Mesenchymal stem cell (in vitro differentiated cells and primary cell): ENCODE results near the gene FBRSL1.

Experiments used
- DNase-seq: peaks from one replicate; pipeline ENCODE4 v3.0.0-alpha.2; 2013
- H2AFZ ChIP-seq: one replicate; pipeline ENCODE4 v1.6.1; 2013; ENCODE audit warnings: low read depth, mild to moderate bottlenecking, control low read depth, inconsistent platforms, low read length, moderate library complexity
- H2AK5ac ChIP-seq: 2 replicates; pipeline ENCODE4 v1.6.1; 2013; ENCODE audit warnings: low read length, moderate library complexity, mild to moderate bottlenecking, inconsistent platforms; ENCODE audit not compliant: severe bottlenecking
- H2BK120ac ChIP-seq: one replicate; pipeline ENCODE4 v1.6.1; 2013; ENCODE audit warnings: low read depth, mild to moderate bottlenecking, inconsistent platforms, low read length, moderate library complexity
- H2BK12ac ChIP-seq, 2 experiments: one replicate each; pipeline ENCODE4 v1.6.1; 2013; ENCODE audit warnings: inconsistent platforms in 2 of 2, low read length in 2 of 2, mild to moderate bottlenecking in 2 of 2, moderate library complexity in 2 of 2, control low read depth in 1 of 2
- H2BK15ac ChIP-seq: one replicate; pipeline ENCODE4 v1.6.1; 2013; ENCODE audit warnings: mild to moderate bottlenecking, low read depth, inconsistent platforms; ENCODE audit not compliant: poor library complexity, severe bottlenecking
- H2BK5ac ChIP-seq: 2 replicates; pipeline ENCODE4 v1.6.1; 2013; ENCODE audit warnings: low read depth, mild to moderate bottlenecking, low read length, control low read depth, inconsistent platforms; ENCODE audit not compliant: poor library complexity, severe bottlenecking
- H3K14ac ChIP-seq, 2 experiments: one replicate each; pipeline ENCODE4 v1.6.1; 2013; ENCODE audit warnings: inconsistent platforms in 2 of 2, low read length in 2 of 2, control low read depth in 1 of 2, mild to moderate bottlenecking in 1 of 2, moderate library complexity in 1 of 2
- H3K18ac ChIP-seq, 2 experiments: one replicate each; pipeline ENCODE4 v1.6.1; 2013; ENCODE audit warnings: inconsistent platforms in 2 of 2, low read length in 2 of 2, control low read depth in 1 of 2, low read depth in 1 of 2, mild to moderate bottlenecking in 1 of 2
- H3K23ac ChIP-seq, 2 experiments: one replicate each; pipeline ENCODE4 v1.6.1; 2013; ENCODE audit warnings: inconsistent platforms in 2 of 2, low read length in 2 of 2, mild to moderate bottlenecking in 2 of 2, moderate library complexity in 2 of 2, control low read depth in 1 of 2
- H3K27ac ChIP-seq: 2 replicates; pipeline ENCODE4 v1.5.1; 2013; ENCODE audit warnings: mild to moderate bottlenecking, moderate library complexity, low read length, control low read depth, inconsistent platforms; ENCODE audit not compliant: poor library complexity, severe bottlenecking
- H3K27me3 ChIP-seq, 2 experiments: 2 replicates each; pipeline versions ENCODE4 v1.6.1 to v1.7.0; 2013; ENCODE audit warnings: low read length in 2 of 2, mild to moderate bottlenecking in 2 of 2, moderate library complexity in 2 of 2, control low read depth in 1 of 2, inconsistent platforms in 1 of 2; ENCODE audit not compliant: control insufficient read depth in 1 of 2, insufficient read depth in 1 of 2
- H3K36me3 ChIP-seq, 2 experiments: 2 replicates each; pipeline versions ENCODE4 v1.6.1 to v1.7.0; 2013; ENCODE audit warnings: low read length in 2 of 2, control low read depth in 1 of 2, inconsistent platforms in 1 of 2, low read depth in 1 of 2, mild to moderate bottlenecking in 1 of 2; ENCODE audit not compliant: insufficient read depth in 2 of 2, control insufficient read depth in 1 of 2
- H3K4ac ChIP-seq, 2 experiments: one replicate each; pipeline ENCODE4 v1.6.1; 2013; ENCODE audit warnings: inconsistent platforms in 2 of 2, low read length in 2 of 2, mild to moderate bottlenecking in 2 of 2, moderate library complexity in 2 of 2, control low read depth in 1 of 2, low read depth in 1 of 2
- H3K4me1 ChIP-seq: 2 replicates; pipeline ENCODE4 v1.6.1; 2013; ENCODE audit warnings: low read depth, low read length, control low read depth; ENCODE audit not compliant: control insufficient read depth, insufficient read depth
- H3K4me2 ChIP-seq: 2 replicates; pipeline ENCODE4 v1.6.1; 2013; ENCODE audit warnings: low read length, mild to moderate bottlenecking, inconsistent platforms; ENCODE audit not compliant: poor library complexity, severe bottlenecking
- H3K4me3 ChIP-seq, 2 experiments: 2 replicates each; pipeline versions ENCODE4 v1.5.1 to v1.7.0; 2013; ENCODE audit warnings: low read length in 2 of 2, mild to moderate bottlenecking in 2 of 2, control low read depth in 1 of 2, low read depth in 1 of 2; ENCODE audit not compliant: insufficient read depth in 1 of 2
- H3K79me1 ChIP-seq: replicated peaks from 2 replicates; pipeline ENCODE4 v1.6.1; 2013; ENCODE audit warnings: mild to moderate bottlenecking, control low read depth, low read length, inconsistent platforms; ENCODE audit not compliant: poor library complexity, severe bottlenecking
- H3K9ac ChIP-seq: 2 replicates; pipeline ENCODE4 v1.7.0; 2013; ENCODE audit warnings: mild to moderate bottlenecking, low read length, moderate library complexity
- H3K9me3 ChIP-seq: 2 replicates; pipeline ENCODE4 v1.7.0; 2013; ENCODE audit warnings: mild to moderate bottlenecking, low read length; ENCODE audit not compliant: control insufficient read depth
- H4K8ac ChIP-seq: one replicate; pipeline ENCODE4 v1.6.1; 2013; ENCODE audit warnings: inconsistent platforms, mild to moderate bottlenecking, low read length, moderate library complexity
- H4K91ac ChIP-seq: one replicate; pipeline ENCODE4 v1.6.1; 2013; ENCODE audit warnings: mild to moderate bottlenecking, low read length, inconsistent platforms
- WGBS: methylation state at CpG from one replicate; pipeline ENCODE4 v1.1.7; 2013; ENCODE audit warnings: mixed read lengths; 5-methylcytosine and 5-hydroxymethylcytosine counted together

Gene FBRSL1

DNA sequence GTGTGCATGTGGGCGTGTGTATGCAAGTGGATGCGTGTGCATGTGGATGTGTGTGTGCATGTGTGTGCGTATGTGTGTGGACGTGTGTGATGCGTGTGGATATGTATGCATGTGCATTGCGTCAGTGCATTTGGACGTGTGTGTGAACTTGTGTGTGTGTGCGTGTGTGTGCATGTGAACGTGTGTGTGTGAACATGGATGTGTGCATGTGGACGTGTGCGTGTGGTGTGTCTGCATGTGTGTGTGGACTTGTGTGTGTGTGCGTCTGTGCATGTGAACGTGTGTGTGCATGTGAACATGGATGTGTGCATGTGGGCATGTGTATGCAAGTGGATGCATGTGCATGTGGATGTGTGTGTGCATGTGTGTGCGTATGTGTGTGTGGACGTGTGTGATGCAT, 34.4 kb upstream of the FBRSL1 start:
- H3K18ac ChIP-seq: no peak overlapping the region
- H3K27me3 ChIP-seq: peaks cover 18 to 73% of the 10 kb centered on the region in 2 experiments
- no peak overlapping the region for H2BK5ac ChIP-seq
- no peak overlapping the region for H2AFZ ChIP-seq
- 94% methylated on average over 15 of the region's 15 CpGs for WGBS
- H2BK15ac ChIP-seq: no peak overlapping the region
- H2BK120ac ChIP-seq: no peak overlapping the region
- H2AK5ac ChIP-seq: no peak overlapping the region
- no peak overlapping the region for H3K4me3 ChIP-seq
- H2BK12ac ChIP-seq: no peak overlapping the region
- no peaks in the 10 kb centered on the region for H3K9me3 ChIP-seq
- H3K9ac ChIP-seq: no peak overlapping the region
- no peaks in the 10 kb centered on the region for H3K79me1 ChIP-seq
- peaks cover 5% of the 10 kb centered on the region for H3K4me1 ChIP-seq
- no peak overlapping the region for H3K23ac ChIP-seq
- H3K27ac ChIP-seq: no peak overlapping the region
- DNase-seq: no peak
- no peaks in the 10 kb centered on the region for H3K36me3 ChIP-seq
- no peak overlapping the region for H4K8ac ChIP-seq
- no peak overlapping the region for H4K91ac ChIP-seq
- no peak overlapping the region for H3K4me2 ChIP-seq
- no peak overlapping the region for H3K4ac ChIP-seq
- no peak overlapping the region for H3K14ac ChIP-seq

DNA sequence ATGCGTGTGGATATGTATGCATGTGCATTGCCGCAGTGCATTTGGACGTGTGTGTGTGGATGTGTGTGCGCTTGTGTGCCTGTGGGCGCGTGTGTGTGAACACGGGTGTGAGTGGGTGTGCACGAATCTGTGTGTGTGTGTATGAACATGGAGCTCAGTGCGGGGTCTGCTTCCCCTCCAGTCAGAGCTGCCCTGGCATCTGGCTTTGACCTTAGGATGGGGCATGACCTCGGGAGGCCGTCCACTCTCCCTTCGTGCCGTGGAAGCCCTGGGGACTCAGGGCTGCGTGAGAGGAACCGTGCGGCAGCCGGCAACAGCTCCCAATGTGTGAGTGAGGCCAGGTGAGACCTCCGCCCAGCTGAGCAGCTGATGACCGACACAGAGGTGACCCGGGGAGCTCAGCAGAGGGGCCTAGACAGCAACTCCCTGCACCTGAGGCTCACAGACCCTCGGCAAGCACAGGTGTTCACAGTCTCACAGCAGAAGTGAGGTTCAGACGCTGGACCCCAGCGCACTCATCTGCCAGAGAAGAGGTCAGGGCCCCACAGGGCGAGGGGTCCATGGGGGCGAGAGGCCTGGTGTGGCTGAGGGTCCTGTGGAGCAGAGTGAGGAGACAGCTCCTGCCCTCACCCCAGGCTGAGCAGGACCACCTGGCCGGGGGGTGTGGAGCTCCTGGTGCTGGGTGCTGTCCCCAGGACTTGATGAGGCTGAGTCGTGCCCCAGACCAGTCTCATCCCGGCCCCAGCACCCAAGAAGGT, 33.6 kb upstream of the FBRSL1 start:
- H3K36me3 ChIP-seq: no peaks in the 10 kb centered on the region
- H3K18ac ChIP-seq: no peak overlapping the region
- peaks cover 7% of the 10 kb centered on the region for H3K4me1 ChIP-seq
- H2BK120ac ChIP-seq: no peak overlapping the region
- H2AK5ac ChIP-seq: no peak overlapping the region
- H3K4ac ChIP-seq: no peak overlapping the region
- H3K23ac ChIP-seq: no peak overlapping the region
- no peaks in the 10 kb centered on the region for H3K79me1 ChIP-seq
- H4K91ac ChIP-seq: no peak overlapping the region
- H3K27me3 ChIP-seq: peaks cover 13 to 66% of the 10 kb centered on the region in 2 experiments
- DNase-seq: no peak
- H4K8ac ChIP-seq: no peak overlapping the region
- no peaks in the 10 kb centered on the region for H3K9me3 ChIP-seq
- H2AFZ ChIP-seq: no peak overlapping the region
- no peak overlapping the region for H3K14ac ChIP-seq
- H2BK12ac ChIP-seq: no peak overlapping the region
- H2BK5ac ChIP-seq: no peak overlapping the region
- H3K4me2 ChIP-seq: no peak overlapping the region
- H3K27ac ChIP-seq: no peak overlapping the region
- no peak overlapping the region for H3K9ac ChIP-seq
- H3K4me3 ChIP-seq: no peak overlapping the region
- no peak overlapping the region for H2BK15ac ChIP-seq
- 90% methylated on average over 28 of the region's 28 CpGs for WGBS

DNA sequence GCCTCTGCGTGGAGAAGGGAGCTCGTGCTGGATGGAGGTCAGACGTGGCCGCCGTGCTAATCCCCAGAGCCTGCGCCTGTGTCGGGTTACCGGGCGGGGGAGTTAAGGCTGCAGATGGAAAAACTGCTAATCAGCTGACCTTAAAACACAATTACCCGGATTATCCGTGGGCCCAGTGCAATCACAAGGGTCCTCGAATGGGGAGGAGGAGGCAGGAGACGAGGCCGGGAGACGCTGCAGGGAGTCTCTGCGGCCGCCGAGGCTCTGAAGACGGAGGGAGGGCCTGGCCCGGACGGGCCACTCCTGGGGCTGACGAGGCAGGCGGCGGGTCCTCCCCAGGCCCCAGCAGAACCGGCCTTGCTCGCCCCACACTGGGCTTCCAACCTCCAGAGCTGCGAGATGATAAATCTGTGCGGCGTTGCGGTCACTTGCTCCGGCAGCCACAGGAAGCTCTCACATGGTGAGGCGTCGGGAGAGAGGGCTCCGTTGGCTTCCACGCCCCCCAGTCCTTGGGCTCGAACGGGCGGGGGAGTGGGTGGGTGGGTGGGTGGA, 32.9 kb upstream of the FBRSL1 start:
- Histone ChIP-seq H2BK15ac (no peak overlapping the region), H3K36me3 (no peaks in the 10 kb centered on the region), H3K23ac (no peak overlapping the region), H3K18ac (no peak overlapping the region), H3K4ac (no peak overlapping the region), H4K91ac (no peak overlapping the region), H2BK5ac (no peak overlapping the region), H2BK12ac (no peak overlapping the region), H4K8ac (no peak overlapping the region), H3K27ac (no peak overlapping the region), H3K79me1 (no peaks in the 10 kb centered on the region), H3K4me1 (peaks cover 12% of the 10 kb centered on the region), H2BK120ac (no peak overlapping the region), H3K9ac (no peak overlapping the region), H2AFZ (no peak overlapping the region), H3K27me3 (peaks cover 9 to 66% of the 10 kb centered on the region in 2 experiments), H2AK5ac (no peak overlapping the region), H3K14ac (no peak overlapping the region), H3K4me2 (no peak overlapping the region), H3K4me3 (no peak overlapping the region), H3K9me3 (no peaks in the 10 kb centered on the region)
- WGBS: 84% methylated on average over 27 of the region's 38 CpGs
- DNase-seq: no peak

DNA sequence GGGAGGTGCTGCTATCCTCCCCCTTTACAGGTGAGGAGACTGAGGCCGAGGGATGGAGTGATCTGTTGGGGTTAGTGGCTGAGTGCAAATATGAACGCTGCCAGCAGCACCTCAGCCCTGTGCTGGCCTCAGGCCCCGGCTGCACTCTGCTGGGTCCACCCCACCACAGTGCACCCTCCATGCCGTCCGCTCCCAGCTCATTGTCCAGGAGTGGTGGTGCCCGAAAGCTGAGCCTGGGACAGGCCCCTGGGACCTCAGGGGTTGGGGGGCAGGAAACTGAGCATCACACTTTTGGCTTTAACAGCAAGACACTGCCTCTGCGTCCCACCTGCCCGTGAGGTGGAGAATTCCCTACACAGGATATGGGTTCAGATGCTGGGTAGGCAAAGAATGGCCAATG, 31.5 kb upstream of the FBRSL1 start:
- DNase-seq: no peak
- Histone ChIP-seq H2BK120ac (no peak overlapping the region), H3K4me3 (peak overlapping the region in 1 of 2 experiments; percentile 9), H3K27ac (no peak overlapping the region), H3K4me1 (peaks cover 12% of the 10 kb centered on the region), H3K9me3 (peaks cover 5% of the 10 kb centered on the region), H2BK15ac (no peak overlapping the region), H3K36me3 (no peaks in the 10 kb centered on the region), H4K91ac (no peak overlapping the region), H3K4me2 (no peak overlapping the region), H3K9ac (no peak overlapping the region), H3K18ac (no peak overlapping the region), H3K14ac (no peak overlapping the region), H2BK5ac (no peak overlapping the region), H3K79me1 (no peaks in the 10 kb centered on the region), H2AK5ac (no peak overlapping the region), H3K23ac (no peak overlapping the region), H4K8ac (no peak overlapping the region), H3K4ac (no peak overlapping the region), H3K27me3 (peaks cover 9 to 62% of the 10 kb centered on the region in 2 experiments), H2BK12ac (no peak overlapping the region), H2AFZ (no peak overlapping the region)
- WGBS: 87% methylated on average over 8 of the region's 8 CpGs
